Inflammatory macrophage treated with lipopolysaccharide for 4 hours (primary cell): ENCODE measurements around the gene ZNF618.

Experiments
- DNase-seq: peaks from one replicate; pipeline ENCODE4 v3.0.0-alpha.2; 2020

Gene ZNF618

DNA sequence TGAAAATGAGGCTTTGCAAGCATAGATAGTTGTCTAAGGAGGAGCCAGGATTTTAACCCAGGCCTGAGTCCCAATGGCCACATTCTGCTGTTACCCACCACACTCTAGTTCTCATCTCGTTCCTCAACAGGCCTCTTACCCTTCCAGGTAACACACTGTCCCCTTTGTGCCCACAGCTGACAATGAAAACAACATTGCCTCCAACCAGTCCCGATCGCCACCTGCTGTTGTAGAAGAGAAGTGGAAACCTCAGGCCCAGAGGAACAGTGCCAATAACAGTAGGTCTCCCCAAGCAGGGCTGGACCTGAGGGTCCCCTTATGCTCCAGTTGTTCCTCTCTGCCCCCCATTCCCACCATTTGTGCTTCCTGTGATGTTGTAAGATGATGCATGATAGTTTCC is 171.6 kb downstream of the ZNF618 start:
- DNase-seq: no peak

DNA sequence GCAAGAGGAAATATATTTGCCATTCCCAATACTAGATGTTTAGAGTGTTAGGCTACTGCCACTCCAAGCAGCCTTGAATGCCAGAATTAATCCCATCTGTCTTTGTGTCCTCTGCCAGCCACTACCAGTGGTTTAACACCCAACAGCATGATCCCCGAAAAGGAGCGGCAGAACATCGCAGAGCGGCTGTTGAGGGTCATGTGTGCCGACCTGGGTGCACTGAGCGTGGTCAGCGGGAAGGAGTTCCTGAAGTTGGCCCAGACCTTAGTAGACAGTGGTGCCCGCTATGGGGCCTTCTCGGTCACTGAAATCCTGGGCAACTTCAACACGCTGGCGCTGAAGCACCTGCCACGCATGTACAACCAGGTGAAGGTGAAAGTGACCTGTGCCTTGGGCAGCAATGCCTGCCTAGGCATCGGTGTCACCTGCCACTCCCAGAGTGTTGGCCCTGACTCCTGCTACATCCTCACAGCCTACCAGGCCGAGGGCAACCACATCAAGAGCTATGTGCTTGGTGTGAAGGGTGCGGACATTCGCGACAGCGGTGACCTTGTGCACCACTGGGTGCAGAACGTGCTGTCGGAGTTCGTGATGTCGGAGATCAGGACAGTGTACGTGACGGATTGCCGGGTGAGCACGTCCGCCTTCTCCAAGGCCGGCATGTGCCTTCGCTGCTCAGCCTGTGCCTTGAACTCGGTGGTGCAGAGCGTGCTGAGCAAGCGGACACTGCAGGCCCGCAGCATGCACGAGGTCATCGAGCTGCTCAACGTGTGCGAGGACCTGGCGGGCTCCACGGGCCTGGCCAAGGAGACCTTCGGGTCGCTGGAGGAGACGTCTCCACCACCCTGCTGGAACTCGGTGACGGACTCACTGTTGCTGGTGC is 172.7 kb downstream of the ZNF618 start:
- DNase-seq: no peak

DNA sequence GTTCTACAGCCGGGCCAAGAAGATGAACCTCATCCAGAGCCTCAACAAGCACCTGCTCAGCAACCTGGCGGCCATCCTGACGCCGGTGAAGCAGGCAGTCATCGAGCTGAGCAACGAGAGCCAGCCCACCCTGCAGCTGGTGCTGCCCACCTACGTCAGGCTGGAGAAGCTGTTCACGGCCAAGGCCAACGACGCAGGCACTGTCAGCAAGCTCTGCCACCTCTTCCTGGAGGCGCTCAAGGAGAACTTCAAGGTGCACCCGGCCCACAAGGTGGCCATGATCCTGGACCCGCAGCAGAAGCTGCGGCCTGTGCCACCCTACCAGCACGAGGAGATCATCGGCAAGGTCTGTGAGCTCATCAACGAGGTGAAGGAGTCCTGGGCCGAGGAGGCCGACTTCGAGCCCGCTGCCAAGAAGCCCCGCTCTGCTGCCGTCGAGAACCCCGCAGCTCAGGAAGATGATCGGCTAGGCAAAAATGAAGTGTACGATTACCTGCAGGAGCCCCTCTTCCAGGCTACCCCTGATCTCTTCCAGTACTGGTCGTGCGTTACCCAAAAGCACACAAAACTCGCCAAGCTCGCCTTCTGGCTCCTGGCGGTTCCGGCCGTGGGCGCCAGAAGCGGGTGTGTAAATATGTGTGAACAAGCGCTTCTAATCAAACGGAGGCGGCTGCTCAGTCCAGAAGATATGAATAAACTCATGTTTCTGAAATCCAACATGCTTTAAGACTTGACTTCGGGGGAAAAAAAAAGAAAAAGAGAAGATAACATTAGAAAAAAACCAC is 173.5 kb downstream of the ZNF618 start:
- no peak for DNase-seq

DNA sequence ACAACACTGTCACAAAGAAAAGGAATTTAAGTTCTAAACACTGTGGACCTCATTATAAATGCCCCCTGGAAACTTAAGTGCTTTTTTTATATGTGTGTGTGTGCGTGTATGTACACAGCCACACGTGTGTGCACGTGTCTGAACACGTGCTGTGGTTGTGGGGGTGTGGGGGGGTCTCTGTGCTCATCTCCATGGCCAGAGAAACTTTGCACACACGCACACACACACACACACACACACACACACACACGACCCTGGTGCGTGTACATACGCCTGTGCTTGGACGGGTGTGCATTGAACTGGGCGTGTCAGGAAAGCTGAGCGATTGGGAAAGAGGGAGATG is 174.1 kb downstream of the ZNF618 start:
- no peak for DNase-seq

DNA sequence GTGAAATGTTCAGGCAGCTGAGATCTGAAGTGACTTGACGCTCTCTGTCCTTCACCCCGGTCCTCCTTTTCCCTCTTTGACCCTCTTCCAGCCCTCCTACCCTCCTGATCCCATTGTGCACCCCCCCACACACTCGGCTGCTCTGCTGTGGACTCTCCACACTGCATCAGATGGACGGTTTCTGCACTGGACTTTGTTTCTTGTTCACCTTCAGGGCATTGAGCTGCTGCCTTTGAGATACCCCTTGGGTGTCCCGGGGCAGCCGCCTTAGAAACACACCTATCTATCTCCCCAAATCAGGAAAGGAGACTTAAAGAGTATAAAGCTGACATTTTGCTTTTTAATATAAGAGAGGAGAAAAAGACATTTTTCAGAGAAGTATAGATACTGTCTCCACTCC is 174.5 kb downstream of the ZNF618 start:
- no peak for DNase-seq

DNA sequence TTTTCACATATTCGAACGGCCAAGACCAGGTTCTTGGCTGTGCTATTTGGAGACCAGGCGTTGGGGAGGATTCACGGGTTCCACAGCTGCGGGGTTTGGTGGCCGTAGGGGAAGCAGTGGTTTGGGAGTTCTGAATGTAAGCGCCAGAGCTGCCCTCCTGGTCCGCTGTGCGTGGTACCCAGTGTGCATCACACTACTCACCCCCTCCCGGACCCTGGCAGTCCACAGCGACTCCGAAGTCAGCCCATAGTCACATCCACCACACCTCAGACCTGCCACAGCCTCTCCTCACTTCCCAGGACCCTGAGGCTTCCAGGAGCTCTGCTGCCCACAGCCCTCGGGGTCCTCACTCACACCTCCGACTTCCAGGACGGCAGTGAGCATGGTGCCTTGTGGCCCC is 175.2 kb downstream of the ZNF618 start:
- no peak for DNase-seq

DNA sequence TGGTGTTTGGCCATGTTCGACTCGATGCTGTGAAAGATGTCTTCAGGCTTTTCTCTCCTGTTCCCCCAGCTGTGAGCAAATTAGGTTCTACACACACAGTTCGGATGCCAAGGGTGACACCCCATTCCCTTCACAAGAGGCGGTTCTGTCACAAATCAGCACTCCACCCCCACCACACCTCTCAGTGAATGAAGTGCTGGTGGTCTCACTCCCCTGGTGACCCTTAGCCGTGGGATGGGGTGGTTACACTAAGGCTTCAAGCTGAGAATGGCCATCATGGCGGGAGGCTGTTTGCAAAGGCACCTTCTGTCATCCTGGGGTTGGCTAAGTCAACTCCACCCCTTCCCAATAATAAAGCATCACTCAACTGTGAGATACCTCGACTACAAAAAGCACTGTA is 175.6 kb downstream of the ZNF618 start:
- DNase-seq: no peak

DNA sequence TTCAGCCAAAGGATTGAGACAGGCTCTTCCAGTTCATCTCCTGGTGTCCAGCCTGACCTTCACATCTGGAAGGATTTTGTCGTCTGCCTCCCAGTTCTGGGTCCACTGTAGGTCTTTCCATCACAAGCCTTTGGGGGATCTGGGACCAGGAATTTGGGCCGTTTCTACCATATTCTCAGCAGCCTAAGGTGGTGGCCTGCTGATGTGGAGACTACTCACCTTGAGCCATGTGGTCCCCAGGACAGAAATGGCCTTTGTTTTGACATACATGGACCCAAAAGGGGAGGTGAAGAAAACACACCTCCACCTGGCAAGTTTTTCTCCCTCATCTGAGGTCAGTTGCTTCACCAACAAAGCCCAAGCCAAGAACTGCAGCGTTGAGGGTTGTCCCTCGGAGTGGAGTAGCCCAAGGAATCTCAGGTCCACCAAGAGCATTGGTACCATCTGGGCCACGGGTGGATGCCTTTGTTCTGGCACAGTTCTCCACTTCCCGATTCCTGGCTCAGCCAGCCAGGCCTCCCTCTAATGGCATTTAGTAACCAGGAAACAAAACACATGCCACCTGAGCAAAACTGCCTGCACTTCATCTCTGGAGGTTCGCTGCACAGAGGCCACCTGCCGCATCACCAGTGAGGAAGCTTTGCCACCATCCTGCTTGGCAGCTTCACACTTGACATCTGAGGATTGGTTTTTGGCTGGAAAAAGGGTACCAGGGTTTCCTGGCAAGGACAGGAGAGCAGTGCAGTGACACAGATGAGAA is 177.3 kb downstream of the ZNF618 start:
- DNase-seq: no peak

DNA sequence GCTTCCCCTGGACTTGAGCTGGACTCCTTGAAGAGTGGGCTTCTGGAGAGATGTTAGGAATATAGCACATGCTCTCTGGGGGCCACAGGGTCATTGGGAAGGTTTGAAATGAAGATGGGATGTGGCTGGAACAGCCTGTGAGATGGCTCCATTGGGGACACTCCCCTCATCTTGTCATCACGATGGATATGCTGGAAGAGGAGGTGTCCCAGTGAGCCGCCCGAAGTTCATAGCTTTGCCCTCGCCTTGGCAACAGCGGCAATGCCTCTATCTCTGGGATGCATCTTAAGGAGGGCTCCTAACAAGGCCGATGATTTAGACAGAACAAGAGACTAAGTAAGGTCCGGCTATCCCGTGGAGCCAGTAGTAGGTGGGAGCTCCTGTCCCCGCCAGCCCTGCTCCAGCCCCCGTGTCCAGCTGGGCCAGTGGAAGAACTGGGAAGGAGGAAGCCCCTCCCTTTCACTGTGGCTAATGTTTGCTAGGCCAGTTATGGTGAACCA is 178.1 kb downstream of the ZNF618 start:
- DNase-seq: no peak

DNA sequence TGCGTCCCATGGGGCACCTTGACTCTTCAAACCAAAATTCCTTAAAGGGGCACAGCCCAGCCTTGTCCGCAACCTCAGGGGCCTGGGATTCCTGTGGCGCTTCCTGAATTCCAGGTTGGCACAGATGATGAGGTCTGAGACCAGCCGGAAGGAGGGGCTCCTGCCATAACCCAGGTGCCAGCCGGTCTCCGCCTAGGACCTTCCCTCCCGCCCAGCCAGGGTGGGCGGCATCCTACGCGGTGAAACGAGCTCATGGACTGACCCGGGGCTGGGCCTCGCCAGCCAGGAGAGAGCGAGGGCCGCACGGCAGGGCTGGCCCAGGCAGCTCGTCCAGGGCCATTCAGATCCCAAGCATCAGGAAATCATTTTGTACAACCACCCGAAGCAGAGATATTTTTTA is 179.0 kb downstream of the ZNF618 start:
- no peak for DNase-seq

DNA sequence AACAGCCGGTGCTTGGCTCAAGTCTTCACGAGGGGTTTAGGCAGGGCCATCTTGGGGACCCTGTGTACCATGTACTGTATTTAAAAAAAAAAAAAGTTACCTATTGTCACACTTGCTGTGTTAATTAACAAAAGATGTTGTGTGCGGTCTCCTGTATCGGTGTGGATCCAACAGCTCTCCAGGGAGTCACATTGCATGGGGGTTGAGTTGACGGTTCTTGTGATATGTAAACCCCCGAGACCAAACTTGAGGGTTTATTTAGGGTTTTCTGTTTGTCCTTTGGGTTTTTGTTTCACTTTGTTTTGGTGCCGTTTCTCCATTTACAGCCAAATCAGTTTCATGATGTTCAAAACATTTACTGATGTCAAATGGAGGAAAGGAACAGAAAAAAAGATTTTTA is 179.8 kb downstream of the ZNF618 start:
- DNase-seq: no peak

DNA sequence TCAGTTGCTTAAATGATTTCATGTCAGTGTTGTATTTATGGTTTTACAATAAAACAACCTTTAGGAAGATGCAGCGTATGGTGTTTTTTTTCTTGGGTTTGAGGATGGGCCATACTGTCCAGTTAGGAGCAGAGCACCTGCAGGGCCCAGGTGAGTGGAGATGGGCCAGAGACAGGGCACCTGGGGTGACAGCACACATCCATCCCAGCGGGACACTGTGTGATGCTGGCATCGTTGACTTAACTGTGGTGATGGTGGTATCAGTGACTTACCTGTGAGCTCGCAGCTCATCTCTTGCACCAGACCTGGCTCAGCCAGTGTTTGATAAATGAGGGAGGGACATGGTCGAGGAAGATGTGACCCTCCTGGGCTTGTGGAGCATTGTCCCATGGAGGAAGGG is 180.4 kb downstream of the ZNF618 start:
- no peak for DNase-seq

DNA sequence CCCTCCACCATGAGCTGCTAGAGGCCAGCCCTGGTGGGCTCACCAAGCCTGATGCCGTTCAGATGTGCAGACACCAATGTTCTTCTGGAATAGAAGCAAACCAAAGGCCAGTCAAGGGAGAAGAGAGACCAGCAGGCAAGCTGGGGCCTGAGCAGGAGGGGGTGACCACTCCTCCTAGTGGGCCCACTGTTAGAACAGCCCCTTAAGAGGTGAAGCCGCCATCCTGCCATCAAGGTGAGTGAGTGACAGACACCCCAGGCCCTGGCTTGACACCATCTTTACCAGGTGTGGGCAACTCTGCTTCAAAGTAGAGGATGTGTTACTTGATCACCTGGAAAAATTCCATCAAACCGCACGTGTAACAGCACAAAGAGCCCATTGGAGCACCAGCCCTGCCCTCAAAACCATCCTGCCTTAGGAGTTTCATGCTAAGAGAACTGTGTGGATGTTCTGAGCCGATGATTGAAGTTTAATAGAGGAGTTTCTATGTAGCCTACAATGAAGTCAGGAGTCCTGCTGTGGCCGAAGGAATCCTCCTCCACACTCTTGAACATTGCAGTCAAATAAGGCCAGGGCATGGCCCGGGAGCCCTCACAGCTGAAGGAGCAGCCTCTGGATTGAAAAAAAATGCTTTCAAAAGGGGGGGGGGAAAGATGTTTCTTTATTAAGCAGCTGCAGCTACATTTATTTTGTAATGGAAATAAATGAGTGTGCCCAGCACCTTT is 181.2 kb downstream of the ZNF618 start:
- no peak for DNase-seq

DNA sequence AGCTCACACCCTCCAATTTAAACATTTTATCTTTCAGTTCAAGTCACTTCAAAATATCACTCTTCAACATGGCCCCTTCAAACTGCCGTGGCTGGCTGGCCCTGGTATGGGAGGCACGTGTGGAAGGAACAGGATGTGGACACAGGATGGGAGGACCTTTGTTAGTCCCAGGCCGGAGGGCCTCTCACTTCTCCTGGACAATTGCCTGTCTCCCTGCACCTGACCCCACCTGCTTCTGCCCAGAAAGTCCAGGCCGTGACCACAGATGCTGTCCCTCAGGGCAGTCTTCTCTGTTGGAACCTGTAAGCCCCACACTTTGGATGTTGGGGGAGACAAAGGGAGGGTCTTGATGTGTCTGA is 182.6 kb downstream of the ZNF618 start:
- no peak for DNase-seq

DNA sequence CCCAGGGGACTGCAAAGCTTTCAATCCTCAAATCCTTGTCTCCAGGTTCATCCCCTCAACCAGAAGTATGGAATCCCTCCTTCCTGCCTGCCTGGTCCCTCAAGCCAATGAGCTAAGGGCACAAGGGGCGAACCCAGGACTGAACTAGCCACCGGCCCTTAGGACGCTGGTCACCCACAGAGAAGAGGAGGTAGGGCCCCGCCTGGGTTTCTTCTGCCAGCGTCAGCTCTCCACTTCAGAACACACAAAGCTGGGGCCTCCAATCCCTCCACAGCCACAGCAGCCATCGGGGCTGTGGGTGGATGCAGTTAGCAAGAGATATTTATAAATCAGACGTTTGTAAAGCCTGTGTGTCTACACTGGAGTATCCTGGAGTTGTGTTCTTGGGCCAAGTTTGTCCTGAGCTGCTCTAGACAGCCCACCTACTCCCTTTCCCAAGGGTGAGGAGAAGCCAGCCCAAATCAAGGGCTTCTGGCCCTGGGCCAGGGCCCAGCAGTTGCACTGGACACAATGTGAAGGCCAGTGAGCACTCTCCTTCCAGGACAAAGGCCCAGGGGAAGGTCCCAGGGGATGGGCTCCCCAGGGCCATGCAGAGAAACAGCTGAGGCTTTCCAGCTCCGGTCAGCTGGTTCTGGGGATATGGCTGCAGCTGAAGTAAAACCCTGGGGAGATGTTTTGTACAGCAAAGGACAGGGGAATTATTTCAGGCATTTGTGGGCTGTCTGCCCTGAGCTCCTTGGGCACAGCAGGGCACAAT is 183.1 kb downstream of the ZNF618 start:
- no peak for DNase-seq

DNA sequence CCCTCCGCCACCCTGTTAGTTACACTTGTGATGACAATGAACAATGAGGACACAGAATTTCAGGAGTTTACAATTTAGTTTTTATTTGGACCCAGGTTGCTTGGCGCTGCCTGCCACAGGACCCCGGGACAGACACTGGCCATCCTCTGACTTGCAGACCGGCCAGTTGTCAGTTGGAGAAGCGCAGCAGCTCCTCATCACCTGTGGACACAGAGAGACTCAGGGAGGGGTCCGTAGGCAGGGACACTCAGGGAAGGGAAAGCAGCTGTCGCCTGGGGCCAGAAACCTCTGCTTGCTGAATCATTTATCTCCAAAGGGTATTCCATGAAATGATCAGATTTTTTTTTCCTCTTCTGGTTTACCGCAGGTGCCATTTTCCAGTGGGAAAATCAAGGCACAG is 184.0 kb downstream of the ZNF618 start:
- no peak for DNase-seq

DNA sequence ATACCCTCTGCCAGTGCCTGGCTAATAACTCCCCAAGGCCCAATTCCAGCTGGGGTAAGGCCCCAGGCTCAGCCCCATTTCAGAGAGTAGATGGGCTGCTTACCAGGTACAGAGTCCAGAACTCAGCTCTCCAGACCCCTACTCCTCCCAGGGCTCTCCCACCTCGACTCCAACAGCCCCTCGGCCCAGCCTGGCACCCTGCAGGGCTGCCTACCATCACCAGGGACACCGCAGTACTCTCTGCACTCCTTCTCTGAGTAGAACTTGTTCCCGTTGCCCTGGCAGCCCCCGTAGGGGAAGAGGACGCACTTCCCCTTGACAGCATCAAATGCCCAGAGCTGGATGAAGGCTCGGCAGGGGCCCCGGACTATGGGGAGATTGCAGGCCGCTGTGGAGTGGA is 184.6 kb downstream of the ZNF618 start:
- no peak for DNase-seq

DNA sequence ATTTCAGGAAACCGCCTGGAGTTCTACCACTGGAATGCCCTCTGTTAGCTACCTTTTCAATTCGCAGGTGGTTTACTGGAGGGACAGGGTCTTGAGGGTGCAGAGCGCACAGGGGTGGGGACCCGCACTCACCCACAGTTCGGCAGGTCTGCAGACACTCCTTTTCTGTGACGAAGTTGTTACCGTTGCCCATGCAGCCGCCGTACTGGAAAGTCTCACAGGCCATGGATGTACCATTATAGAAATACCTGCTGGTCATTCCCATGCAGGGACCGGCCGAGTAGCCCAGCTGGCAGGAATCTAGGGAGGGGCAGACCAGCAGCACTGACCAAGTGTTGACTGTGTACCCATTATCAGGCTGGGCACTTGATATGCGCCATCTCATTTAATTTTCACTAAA is 185.2 kb downstream of the ZNF618 start:
- DNase-seq: no peak

DNA sequence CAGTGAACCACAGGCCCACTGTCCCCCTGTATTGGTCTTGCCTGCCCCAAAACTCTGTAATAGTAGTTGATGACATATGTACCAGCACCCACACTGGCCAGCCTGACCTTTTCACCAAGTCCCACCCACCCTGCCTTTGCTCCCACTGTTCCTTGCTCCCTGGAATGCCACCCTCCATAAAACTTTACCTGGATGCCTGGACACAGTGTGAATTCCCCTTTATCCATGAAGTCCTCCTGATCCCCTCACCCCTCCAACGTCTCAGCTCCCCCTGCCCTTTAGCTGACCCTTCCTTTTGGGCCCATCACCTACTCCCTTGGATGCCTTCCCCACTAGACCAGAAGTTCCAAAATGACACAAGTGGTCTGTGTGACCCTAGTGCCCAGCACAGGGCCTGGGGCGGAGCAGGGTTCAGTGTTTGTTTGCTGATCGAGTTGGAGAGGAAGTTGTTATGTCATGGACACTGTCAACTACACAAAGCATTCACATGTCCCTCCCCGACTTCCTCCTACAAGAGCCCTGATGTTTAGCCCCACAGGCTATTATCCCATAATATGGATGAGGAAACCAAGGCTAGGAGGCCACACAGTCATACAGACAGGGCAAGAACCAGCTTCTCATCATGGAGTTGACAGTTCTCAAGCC is 185.8 kb downstream of the ZNF618 start:
- DNase-seq: peak; percentile 48

DNA sequence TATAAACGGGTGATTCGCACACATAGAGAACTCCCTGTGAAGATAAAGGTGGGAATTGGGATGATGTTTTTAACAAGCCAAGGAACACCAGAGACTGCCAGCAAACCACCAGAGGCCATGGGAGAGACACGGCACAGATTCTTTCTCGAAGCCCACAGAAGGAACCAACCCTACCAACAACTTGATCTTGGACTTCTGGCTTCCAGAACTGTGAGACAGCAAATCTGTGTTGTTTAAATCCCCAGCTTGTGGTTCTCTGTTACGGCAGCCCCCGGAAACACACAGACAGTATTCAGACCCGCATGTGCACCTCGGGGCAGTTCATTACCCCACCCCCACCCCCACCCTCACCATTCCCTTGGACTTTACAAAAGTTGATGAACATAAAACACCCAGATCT is 189.2 kb downstream of the ZNF618 start:
- no peak for DNase-seq

DNA sequence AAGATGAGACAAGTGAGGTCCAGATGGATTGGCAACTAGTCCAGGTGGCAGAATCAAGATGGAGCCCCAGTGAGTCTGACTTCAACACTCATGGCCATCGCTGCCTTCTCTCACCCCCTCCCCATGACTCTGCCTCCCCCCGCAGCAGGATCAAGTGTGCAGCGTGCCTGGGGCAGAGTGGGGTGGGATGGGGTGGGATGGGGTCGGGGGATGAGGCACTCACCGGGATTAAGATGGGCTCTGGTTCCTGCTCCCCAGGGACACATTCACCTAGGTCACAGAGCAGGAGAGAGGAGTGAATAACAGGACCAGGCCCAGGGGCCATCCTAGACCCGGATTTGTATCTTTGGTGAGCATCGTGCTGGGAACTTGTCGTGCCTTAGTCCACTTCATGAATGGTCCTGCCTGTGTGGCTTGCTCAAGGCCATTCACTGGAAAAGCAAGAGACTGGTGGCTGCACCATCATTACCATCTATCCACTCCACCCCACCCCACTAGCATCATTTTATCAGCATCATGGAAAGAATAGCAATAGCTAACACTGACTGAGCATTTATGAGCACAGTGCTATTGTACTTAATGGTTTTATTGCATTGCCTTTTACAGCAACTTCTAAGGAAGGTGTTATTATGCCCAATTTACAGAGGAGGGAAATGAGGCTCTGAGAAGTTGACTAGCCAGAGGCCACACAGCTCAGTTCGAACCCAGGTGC is 193.5 kb downstream of the ZNF618 start:
- DNase-seq: no peak
